Right forelimb (tissue), 1 donor: ENCODE data around the gene SP140.
"Not testable (repeated sequence)": the region's sequence is repeated elsewhere in the genome, so short reads cannot be mapped to it uniquely, and the experiment has no call there.

Experiments
- DNase-seq: peaks from one replicate; pipeline ENCODE4 v3.0.0-alpha.2; 2018

The SP140 gene

GRCh38 chr2:230327418-230328154, 102.0 kb downstream of the SP140 start:
- no peak for DNase-seq

- DNase-seq = no peak
Observed at GRCh38 chr2:230328155-230328458, 102.6 kb downstream of the SP140 start.

GRCh38 chr2:230329946-230330605, 104.5 kb downstream of the SP140 start:
- DNase-seq = no peak

- DNase-seq = no peak
Observed at GRCh38 chr2:230330725-230331124, 105.2 kb downstream of the SP140 start.

GRCh38 chr2:230335461-230335863, 109.9 kb downstream of the SP140 start:
- no peak for DNase-seq

GRCh38 chr2:230335864-230336506, 110.4 kb downstream of the SP140 start:
- no peak for DNase-seq

- DNase-seq = not testable (repeated sequence)
Observed at GRCh38 chr2:230341936-230342528, 116.5 kb downstream of the SP140 start.

- DNase-seq = not testable (repeated sequence)
Observed at GRCh38 chr2:230343041-230343624, 117.6 kb downstream of the SP140 start.

- no peak for DNase-seq
Observed at GRCh38 chr2:230343747-230344146, 118.2 kb downstream of the SP140 start.

GRCh38 chr2:230346465-230346864, 120.9 kb downstream of the SP140 start:
- DNase-seq = no peak

GRCh38 chr2:230346921-230347533, 121.5 kb downstream of the SP140 start:
- no peak for DNase-seq

- DNase-seq = no peak
Observed at GRCh38 chr2:230347659-230348305, 122.2 kb downstream of the SP140 start.

GRCh38 chr2:230348787-230349186, 123.3 kb downstream of the SP140 start:
- DNase-seq = no peak

GRCh38 chr2:230356084-230356483, 130.5 kb downstream of the SP140 start:
- DNase-seq = no peak

- DNase-seq = no peak
Observed at GRCh38 chr2:230358305-230358704, 132.8 kb downstream of the SP140 start.

GRCh38 chr2:230360028-230360427, 134.5 kb downstream of the SP140 start:
- DNase-seq = no peak

GRCh38 chr2:230362030-230362691, 136.6 kb downstream of the SP140 start:
- no peak for DNase-seq
